ENCODE results near the gene ZNF439.
"Not testable (repeated sequence)": the region's sequence is repeated elsewhere in the genome, so short reads cannot be mapped to it uniquely, and the experiment has no call there.

Gene ZNF439

DNA sequence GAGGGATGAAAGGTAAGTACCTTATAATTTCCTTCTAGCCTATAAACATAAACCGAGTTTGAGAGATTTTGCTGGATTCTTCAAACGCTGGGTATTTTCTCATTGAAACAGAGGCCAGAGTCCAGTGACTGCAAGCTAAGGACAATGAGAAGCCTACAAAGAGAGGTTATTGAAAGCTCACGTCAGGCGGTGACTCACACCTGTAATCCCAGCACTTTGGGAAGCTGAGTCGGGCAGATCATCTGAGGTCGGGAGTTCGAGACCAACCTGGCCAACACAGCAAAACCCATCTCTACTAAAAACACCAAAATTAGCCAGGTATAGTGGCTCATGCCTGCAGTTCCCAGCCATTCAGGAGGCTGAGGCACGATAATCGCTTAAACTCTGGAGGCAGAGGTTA is 24.1 kb downstream of the ZNF439 start:
- DNase-seq = no peak

DNA sequence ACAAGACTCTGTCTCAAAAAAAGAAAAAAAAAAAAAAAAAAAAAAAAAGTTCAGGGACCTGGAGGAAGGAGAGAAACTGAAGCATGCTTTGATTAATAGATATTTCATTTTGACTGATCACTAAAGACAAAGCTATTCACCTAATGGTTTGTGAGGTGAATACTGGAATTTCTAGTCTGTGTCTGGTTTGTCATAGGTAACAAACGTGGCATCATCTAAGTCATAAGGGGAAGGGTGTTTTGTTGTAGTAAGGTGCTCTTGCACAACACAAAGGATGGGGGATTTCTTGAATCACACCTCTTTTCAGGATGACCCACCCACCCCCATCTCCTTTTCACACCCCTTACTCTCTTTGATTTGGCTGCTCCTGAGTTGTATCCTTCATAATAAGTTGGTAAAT is 25.2 kb downstream of the ZNF439 start:
- DNase-seq = no peak

DNA sequence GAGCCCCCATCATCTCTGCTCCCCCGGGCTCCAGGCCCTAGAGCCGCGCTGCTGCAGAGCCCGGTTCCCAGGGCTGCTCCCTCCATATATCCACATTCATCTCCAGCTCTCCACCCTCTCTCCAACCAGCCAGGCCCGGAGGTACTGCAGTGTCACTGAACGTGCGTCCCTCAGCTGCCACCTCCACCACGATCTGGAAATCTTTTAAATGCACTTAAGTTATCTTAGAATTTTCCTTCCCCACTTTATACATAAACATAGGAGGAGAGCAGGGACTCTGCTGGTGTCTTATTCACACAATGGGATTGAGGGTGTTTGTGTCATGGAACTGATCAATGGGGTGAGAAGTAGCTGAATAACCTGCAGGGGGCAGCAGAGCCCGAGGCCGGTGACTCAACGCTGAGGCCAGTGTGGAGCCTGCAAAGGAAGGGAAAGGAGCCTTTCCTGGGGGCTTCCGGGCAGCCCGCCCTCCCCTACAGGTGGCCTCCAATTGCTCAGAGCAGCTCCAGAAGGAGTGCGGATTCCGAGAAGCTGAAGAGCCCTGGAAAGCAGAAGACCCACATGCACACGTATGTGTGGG is 31.3 kb downstream of the ZNF439 start:
- peak; percentile 42 to 57 for DNase-seq

DNA sequence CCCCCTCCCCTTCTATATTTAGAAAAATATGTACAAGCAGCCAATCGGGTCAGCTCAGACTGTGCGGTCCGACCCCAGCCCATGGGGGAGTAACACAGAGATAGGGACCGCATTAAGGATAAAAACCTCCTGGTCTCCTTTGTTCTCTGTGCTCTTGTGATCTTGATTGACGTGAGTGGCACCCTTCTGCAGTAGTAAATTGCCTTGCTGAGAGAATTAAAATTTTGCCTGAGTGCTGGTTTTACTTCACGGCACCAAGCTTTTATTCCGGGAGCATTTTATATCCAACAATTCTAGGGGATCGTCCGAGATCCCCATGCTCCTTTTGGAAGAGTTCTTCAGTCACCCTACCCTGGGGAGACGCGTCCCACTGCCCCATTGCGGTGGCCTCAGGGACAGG is 32.1 kb downstream of the ZNF439 start:
- DNase-seq = no peak

DNA sequence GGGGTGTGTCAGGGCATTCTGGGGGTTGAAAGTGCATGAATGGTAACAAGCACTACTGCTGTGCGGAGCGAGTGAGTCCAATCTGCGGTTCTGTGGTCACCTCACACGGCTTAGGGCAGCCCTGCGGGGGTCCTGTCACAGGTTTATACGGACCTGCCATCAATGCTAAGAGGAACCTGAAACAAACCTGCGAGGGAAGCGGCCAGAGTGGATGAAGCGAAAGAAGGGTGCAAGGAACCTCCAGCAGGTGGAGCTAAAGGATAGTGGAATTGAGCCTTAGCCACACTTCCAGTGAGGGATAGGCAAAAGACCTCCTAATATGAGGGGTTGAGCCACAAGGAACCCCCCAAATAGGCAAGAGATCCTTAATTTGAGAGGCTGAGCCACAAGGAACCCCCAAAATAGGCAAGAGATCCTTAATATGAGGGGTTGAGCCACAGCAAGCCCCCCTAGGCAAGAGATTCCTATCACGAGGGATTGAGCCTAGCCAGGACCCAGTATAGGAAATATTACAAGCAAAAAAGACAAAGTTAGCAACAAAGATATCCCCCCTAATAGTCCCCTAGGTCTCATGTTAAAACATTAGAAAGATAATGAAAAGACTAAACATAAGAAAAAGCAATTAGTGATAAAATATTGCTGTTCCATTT is 32.8 kb downstream of the ZNF439 start:
- peak; percentile 58 to 59 for DNase-seq

DNA sequence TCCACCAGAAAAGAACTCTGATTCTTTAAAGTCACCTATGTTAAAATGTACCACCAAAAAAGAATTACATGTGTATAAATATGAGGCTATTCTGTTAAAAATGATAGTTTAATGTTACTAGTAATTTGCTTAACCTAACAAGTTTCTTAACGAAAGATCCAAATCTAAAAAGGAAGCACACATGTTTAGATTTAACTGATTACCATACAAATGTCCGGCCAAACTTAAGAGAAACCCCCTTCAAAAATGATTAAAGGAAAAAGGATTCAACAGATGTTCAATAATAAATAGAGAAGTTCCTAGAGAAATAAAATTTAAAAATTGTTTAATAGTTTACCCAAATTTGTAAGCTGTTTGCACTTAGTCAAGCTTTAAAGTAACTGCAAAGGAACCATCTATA is 34.1 kb downstream of the ZNF439 start:
- no peak for DNase-seq

DNA sequence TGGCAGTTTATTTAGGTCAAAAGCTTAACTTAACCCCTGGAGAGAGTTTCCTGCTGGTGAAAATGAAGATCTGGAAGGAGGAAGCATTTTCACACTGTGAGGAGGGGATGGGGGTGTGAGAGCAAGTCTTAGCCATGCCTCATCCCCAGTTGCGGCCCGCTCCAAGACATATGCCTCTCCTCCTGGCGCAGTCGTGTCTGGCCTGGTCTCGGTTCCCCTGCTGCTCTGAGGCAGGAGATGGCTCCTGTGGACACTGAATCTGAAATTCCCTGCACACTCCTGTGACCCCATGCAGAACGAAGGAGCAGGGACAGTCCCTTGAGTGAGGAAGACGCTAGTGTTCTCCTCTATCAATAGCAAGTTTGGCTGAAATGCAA is 38.7 kb downstream of the ZNF439 start:
- no peak for DNase-seq

DNA sequence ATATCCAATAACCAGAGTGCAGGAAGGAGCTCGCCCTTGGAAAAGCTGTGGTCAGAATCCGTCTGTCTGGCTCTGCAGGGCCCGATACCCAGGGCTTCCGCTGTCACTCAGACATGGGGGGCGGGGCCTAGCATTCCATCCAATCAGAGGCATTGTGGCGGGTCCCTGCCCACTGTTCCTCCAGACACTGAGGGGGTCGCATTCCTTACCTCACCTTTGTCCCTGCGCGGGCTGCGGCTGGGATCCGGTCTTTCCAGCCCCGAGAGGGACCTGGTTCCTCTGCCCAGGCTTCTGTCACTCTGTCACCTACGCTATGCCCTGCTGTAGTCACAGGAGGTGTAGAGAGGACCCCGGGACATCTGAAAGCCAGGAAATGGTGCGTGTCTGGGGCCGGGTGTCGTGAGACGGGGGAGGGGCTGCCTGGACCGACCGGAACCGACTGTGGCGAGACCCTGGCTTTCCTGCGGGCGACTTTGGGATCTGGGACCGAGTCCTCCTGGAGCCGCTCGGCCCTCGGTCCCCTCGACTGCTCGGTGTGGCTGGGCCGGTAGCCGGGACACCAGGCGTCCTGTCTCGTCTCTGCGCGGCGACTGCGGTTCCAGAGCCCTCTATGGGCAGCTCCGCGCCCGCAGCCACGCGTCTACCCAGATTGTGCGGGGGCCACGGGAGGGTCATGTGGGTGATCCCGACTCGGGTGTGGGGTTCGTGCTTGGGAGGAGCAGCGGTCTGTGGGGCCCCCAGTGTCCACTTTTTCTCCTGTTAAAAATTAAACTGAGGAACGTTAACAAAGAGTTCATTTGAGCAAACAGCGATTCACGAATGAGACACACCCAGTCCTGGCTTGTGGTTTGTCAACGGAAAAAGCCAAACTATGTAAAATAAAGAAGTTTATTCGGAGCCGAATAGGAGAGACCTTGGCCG is 39.3 kb downstream of the ZNF439 start, which contains the start of gene ZNF69:
ZNF69 (plus strand) TSS at position 172 of the 921 bp plus-strand sequence; CDS start at position 314, 142 bp downstream.
- DNase-seq = peak; percentile 45

DNA sequence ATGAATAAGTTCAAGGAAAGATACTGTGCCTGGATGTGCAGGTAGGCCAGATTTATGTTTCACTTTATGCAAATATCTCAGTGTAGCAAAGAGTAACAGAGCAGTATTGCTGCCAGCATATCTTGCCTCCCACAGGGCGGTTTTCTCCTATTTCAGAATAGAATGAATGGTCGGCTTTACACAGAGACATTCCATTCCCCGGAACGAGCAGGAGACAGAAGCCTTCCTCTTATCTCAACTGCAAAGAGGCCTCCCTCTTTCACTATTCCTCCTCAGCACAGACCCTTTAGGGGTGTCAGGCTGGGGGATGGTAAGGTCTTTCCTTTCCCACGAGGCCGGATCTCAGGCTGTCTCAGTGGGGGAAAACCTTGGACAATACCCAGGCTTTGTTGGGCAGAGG is 41.4 kb downstream of the ZNF439 start:
- not testable (repeated sequence) for DNase-seq

DNA sequence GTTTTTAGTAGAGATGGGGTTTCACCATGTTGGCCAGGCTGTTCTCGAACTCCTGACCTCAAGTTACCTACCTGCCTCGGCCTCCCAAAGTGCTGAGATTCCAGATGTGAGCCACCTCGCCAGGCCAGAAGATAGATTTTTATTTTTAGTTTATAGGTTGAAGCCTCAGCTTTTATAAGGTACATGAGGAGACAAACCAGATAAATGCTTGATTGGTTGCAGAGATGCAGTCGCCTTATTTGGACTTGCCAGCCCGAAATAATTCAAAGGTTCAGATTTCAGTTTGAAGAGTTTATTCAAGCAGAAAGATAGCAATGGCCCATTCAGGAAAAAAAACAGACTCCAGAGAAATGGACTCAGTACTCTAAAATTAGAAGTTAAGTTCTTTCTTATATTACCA is 42.1 kb downstream of the ZNF439 start:
- DNase-seq = no peak

DNA sequence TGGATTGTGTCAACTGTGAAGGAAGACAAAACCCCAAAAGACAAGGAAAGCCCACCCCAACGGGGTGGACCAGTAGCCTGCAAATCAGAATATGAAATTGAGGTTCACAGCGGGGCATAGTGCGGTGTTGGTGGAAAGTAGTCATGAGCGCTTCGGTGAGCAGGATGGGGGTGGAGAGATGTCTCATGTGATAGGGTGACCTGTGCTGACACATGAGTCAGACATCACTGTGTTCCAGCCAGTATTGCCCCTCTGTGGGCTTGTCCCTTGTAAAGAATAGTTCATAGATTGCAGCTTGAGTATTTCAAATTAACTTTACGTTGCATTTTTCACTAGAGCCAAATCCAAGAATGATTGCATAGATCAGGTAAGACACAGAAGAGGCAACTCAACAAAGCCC is 46.3 kb downstream of the ZNF439 start:
- DNase-seq = no peak

DNA sequence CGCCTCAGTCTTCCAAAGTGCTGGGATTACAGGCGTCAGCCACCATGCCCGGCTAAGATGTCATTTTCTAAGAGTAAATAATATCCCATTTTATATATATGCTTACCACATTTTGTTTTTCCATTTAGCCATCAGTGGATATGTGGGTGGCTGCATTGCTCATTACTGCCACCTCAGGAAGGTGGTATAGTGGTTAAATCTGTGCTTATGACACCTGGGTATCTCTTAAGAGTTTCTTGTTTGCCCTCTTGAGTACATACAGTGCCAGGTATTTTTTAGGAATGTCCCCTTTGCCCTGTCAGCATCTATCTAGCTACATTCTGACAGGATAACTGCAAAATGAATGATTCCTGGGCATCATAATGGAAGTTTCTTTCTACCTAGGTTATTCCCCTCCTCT is 53.7 kb downstream of the ZNF439 start:
- DNase-seq = no peak

DNA sequence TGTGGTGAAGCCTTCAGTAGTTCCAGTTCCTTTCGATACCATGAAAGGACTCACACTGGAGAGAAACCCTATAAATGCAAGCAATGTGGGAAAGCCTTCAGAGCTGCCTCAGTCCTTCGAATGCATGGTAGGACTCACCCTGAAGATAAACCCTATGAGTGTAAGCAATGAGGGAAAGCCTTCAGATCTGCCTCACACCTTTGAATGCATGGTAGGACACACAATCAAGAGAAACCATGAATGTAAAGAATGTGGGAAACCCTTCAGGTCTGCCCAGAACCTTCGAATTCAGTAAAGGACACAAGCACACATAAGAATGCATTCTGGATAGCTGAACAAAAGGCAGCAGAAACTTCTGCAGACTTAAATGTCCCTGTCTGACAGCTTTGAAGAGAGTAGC is 57.4 kb downstream of the ZNF439 start:
- no peak for DNase-seq

DNA sequence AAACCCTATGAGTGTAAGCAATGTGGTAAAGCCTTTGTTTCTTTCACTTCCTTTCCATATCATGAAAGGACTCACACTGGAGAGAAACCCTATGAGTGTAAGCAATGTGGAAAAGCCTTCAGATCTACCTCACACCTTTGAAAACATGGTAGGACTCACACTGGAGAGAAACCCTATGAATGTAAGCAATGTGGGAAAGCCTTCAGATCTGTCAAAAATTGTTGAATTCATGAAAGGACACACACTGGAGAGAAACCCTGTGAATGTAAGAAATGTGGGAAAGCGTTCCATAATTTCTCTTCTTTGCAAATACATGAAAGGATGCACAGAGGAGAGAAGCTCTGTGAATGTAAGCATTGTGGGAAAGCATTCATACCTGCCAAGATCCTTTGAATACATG is 63.4 kb downstream of the ZNF439 start:
- not testable (repeated sequence) for DNase-seq

DNA sequence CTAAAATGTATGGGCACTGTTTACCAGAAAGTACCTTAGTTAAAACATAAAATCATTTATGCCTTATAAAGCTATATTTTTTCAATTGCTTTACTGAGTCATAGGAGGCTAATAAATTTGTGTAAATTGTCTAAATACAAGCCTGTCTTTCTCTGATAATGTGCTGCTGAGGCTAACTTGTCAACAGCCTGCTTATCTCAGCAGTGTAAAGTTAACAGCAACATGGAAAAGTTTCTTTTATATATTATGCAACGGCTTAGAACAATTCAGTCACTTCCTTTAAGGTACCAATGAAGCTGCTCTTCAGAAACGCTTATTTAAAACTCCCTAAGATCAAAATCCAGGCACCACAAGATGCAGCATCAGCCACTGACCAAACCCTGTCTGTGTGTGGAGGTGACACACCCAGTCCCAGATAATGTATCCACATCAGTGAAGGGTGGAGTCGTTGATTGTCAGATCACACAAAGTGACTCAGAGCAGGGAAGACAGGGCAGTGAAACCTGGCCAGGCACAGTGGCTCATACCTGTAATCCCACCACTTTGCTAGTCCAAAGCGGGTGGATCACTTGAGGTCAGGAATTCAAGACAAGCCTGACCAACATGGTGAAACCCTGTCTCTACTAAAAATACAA is 66.0 kb downstream of the ZNF439 start:
- not testable (repeated sequence) for DNase-seq

All from stimulated activated CD4-positive, alpha-beta T cell treated with anti-CD3 and anti-CD28 coated beads, Interleukin-2, amount 100 ng/mL, for 48 hours (primary cell).